GM20000 (cell line): Measurements from ENCODE around the gene MEGF6.
A peak's percentile ranks its signal among the peaks of the same experiment; 100 is the strongest.

Experiments used
- DNase-seq: peaks from one replicate; pipeline ENCODE4 v3.0.0; 2012; ENCODE audit warnings: low spot score
- TF ChIP-seq, protein P1 (sequence below): IDR thresholded peaks from 2 replicates; pipeline ENCODE4 v1.5.1; 2012; ENCODE audit warnings: mild to moderate bottlenecking, control low read depth; ENCODE audit errors: extremely low read depth, missing control alignments

MEGF6 gene

DNA sequence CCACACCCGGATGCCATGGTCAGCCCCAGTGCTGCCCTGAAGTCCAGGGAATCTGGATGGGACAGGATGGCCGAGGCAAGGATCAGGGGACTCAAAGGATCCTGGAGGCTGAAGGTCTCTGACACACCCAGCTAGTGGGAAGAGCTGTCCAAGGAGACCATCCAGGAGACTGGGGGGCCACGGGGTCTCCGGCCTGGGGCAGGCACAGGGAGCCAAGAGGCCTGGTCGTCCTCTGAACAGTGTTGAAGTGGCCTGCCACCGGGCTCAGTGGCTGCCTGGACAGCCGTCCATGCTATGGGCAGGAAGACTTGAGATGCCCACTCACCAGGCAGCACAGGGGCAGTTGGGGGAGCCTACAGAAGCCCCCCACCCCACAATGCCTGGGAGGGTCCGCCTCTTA lies 41.9 kb downstream of the MEGF6 start:
- no peak for DNase-seq
- TF ChIP-seq, protein P1, sequence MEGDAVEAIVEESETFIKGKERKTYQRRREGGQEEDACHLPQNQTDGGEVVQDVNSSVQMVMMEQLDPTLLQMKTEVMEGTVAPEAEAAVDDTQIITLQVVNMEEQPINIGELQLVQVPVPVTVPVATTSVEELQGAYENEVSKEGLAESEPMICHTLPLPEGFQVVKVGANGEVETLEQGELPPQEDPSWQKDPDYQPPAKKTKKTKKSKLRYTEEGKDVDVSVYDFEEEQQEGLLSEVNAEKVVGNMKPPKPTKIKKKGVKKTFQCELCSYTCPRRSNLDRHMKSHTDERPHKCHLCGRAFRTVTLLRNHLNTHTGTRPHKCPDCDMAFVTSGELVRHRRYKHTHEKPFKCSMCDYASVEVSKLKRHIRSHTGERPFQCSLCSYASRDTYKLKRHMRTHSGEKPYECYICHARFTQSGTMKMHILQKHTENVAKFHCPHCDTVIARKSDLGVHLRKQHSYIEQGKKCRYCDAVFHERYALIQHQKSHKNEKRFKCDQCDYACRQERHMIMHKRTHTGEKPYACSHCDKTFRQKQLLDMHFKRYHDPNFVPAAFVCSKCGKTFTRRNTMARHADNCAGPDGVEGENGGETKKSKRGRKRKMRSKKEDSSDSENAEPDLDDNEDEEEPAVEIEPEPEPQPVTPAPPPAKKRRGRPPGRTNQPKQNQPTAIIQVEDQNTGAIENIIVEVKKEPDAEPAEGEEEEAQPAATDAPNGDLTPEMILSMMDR: no peak

DNA sequence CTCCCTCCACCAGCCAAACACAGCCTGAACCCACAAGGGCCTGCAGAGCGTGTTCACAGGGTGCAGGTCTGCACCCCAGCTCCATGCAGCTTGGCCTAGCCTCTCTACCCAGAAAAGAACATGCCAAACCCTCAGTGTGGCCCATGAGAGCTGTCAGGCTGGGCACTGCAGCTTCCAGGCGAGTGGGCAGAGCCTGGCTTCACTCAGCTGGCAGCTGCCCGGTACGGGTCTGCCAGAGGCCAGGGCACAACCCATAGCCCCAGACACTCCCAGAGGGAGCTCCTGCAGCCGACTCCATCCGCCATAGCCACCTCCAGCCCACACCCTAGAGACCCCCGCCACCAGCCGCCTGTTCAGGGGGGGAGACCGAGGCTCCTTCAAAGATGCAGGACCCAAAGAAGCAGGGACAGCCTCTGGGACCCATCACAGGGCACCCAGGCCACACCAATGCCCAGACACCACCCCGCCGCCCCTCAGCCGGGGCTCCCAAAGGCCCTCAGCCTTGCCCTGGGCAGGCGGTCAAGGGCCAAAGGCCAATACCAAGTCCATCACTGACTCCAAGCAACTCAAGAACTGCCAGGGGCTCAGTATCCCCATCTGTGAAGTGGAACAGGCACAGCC lies 42.4 kb downstream of the MEGF6 start:
- TF ChIP-seq, protein P1: no peak
- no peak for DNase-seq

DNA sequence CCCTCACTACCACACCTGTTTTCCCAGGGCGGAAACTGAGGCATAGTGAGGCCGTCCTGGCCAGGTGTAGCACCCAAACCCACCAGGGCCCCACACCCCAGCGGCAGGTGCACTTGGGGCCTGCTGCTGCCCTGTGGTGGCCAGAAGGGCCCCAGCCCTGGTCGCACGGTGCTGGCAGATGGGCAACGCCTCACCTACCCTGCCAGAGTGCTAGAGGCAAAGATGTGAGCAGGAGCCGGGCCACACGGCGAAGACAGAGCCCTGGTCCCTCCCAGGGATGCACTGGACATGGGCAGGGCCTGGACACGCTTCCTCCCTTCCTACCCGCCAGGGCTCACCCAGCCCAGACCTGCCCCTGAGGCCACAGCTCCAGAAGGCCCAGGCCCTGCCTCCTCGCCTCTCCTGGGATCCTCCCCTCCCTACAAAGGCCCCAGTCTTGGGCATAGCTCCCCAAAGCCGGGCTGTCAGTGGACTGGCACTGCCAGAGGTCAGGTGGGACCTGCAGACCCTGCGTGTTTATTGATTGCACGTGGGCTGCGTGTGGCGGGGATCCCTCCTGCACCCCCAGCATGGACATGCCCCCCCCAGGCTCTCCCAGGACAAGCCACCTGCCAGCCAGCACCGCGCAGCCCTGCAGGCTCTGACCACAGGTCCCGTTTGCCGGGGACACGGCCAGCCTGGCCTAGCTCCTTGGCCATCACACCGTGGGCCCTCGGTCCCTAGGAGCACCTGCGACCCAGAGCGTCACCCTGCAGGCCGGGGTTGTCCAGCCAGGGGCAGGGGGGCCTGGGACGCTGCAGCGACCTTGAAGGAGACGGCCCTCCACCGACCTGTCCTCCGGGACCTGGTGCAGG lies 44.1 kb downstream of the MEGF6 start:
- no peak for DNase-seq
- TF ChIP-seq, protein P1: no peak

DNA sequence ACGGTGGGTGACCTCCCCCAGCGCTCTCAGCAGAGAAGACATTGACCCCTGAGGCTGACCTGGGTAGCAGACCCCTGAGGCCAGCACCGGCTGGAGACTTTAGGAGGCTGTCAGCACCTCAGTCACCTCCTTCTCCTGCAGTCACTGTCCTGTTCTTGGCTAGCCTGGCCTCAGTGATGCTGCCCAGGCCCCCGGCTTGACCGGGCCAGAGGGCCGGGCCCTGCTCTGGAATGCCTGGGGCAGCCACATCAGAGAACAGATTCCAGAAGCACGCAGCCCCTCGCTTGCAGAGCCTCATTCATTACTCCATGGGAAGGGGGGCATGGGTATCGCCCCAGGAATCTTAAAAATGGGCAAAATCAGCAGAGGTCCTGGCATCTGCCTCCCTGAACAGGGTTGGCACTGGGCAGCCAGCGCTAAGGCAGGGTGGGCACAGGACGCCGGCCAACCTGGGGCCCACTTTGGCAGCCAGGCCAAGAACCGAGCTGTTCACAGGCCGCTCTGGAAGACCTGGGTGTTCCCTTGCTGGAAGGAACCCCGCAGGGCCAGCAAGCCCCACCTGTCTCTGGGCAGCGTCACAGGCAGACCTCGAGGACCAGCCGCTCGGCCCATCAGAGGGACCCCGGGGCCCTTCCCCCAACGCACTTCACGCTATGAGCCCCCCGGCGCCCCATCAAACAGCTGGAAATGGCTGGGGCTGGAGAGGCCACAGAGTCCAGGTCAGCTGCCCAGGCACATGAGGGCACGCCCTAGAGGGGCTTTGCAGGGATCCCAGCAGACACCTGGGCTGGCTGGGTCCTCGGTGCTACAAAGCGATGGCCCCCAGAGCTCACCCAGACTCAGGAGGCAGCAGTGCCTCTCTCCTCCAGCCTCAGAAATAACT lies 45.1 kb downstream of the MEGF6 start:
- TF ChIP-seq, protein P1: no peak
- no peak for DNase-seq

DNA sequence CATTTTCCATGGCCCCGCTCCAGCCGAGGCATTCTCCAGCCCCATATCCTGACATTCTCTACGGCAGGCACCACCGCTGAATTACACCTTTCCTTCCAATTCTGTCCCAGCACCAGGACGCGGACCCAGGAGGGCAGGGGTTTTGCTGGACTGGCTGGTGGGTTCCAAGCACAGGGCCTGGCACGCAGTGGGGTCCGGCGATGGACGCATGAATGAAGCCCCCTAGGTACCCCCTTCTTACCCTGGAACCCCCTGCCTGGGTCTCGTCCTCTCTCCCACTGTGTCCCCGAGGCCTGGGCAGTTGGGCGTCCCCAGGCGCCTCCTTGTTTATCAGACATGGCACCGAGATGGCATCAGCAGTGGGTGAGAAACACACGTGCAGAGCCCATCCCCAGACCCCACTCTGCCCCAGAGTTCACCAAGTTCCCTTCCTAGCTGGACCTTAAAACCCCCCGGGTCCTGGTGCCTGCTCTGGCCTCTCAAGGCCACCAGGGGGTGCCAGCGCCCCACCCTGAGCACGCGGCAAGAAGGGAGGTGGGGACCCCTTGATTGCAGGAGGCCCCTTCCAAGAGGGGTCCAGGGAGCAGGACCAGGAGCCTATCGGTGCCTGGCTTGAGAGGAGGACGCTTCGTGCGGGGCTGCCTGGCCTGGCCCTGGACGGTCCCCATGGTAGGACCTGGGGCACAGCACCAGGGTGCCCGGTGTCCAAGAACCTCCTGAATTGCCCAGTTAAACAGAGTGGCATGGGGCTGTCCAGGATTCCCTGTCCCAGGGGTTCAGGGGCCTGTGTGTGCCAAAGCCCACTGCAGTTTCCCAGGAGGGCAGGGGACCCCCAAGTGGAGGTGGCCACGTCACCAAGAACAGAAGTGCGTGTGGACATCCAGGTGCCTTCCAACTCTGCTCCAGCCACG lies 46.1 kb downstream of the MEGF6 start:
- peak; percentile 87 for DNase-seq
- TF ChIP-seq, protein P1: peak; percentile 91

DNA sequence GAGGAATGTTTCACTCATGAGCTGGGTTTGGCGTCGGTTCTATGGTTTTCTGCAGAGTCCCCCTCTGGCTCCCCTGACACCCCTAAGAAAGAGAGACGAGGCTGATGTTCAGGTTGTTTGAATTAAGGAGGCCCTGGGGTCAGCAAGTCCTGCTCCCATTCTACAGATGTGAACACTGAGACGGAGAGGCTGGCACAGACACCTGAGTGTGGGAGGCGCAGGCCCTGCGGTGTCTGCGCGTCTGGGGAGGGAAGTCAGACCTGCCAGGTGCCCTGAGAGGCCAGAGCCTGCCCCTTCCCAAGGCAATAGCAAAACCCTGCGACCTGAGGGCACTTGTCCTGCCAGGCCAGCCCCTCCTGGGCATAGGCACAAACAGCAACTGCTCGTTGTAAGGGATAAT lies 47.7 kb downstream of the MEGF6 start:
- DNase-seq: no peak
- TF ChIP-seq, protein P1: no peak
